Mesothelial cell of epicardium (in vitro differentiated cells): ENCODE data around the gene EPC2. TPM values are rescaled to one million over a fixed set of nuclear protein-coding genes. Genes with fewer than 3 reads are reported as not detected.

Source experiments
- total RNA-seq: library from RNA; stranded (reverse); gene quantifications from 3 replicates; pipeline ENCODE4 v1.2.1, GENCODE V29; 2021

EPC2 gene
- total RNA-seq, 1 donor from 2014 or later, result 43.8 TPM

Other genes with a start within 250 kb of the EPC2 start
- gene KIF5C, start 230.5 kb downstream of the EPC2 start, total RNA-seq, result 1.3 to 2.3 TPM (median 1.3 TPM) in 3 replicates